ENCODE data around the gene SPPL2A. TPM values are rescaled to one million over a fixed set of nuclear protein-coding genes. Genes with fewer than 3 reads are reported as not detected.
A peak's percentile ranks its signal among the peaks of the same experiment; 100 is the strongest.

SPPL2A gene
- total and polyA plus RNA-seq, 9 of the 15 experiments (the other 6 are each of a cell fraction or from before 2014, with no cell fraction given) = 9.8 to 66.1 (median 38.0) TPM

DNA sequence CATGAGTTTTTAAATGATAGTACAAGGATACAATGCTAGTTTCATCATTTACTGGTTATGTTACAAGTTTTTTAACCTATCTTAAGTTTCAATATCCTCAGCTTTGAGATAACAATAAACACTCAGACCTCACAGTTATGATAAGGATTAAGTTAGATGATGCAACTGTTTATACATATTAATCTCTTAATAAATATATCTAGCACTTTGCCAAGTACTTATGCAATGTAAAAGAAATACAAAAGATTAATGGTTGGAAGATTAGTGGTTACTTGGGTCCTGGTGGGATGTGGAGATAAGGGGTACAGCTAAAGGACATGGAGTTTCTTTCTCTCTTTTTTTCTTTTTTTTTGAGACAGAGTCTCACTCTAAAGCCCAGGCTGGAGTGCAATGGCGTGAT is 12.0 kb downstream of the SPPL2A start (continued):
- TF ChIP-seq ARID3A (IDR thresholded peaks at IDR 0.05; ENCODE audit: borderline replicate concordance, low read depth, low read length) (peak; percentile 53; the same call in 1 of the 2 replicates), GATAD2B (IDR thresholded peaks at IDR 0.05; ENCODE audit: borderline replicate concordance) (peak; percentile 71; the same call in 1 of the 2 replicates), DACH1 (IDR thresholded peaks at IDR 0.05; ENCODE audit: partially characterized antibody) (peak; percentile 90), ILK (tag; IDR thresholded peaks at IDR 0.05; ENCODE audit: borderline replicate concordance, low read depth) (no peak), ARID1B (IDR thresholded peaks at IDR 0.05) (peak; percentile 91), NFIC (IDR thresholded peaks at IDR 0.05) (peak; percentile 58), PKNOX1 (IDR thresholded peaks at IDR 0.05) (peak; percentile 25), HDAC1 (IDR thresholded peaks at IDR 0.05) (0 out of 4 replicates have a peak, but pooled peaks of 1 of the 2 experiments have one; percentile 40), TEAD4 (IDR thresholded peaks at IDR 0.05; ENCODE audit: low read length) (peak; percentile 71), TEAD4 (CRISPR knock-in tag; IDR thresholded peaks at IDR 0.05; ENCODE audit: borderline replicate concordance) (no peak), SNIP1 (IDR thresholded peaks at IDR 0.05; ENCODE audit: low read depth) (no peak), GATA2 (CRISPR knock-in tag; IDR thresholded peaks at IDR 0.05) (0 out of 2 replicates have a peak, but pooled peaks have one; percentile 18), TRIM24 (IDR thresholded peaks at IDR 0.05) (peak; percentile 60 to 74; a peak in 1 of 4 replicates), KDM1A (IDR thresholded peaks at IDR 0.05) (peak; percentile 32 to 56; a peak in 1 of 4 replicates), ZNF780A (CRISPR knock-in tag; IDR thresholded peaks at IDR 0.05) (no peak), ZNF121 (CRISPR knock-in tag; conservative IDR thresholded peaks at IDR 0.05) (no peak), CHD1 (IDR thresholded peaks at IDR 0.05; ENCODE audit: low read length) (no peak), CHD2 (IDR thresholded peaks at IDR 0.05; ENCODE audit: low read depth, low read length) (no peak), ZNF175 (CRISPR knock-in tag; IDR thresholded peaks at IDR 0.05; ENCODE audit: low read depth) (no peak; the same call in 1 of the 2 replicates), CHAMP1 (IDR thresholded peaks at IDR 0.05) (peak; percentile 28; the same call in 1 of the 2 replicates)
